ENCODE data around the gene CDH13.

The CDH13 gene

DNA sequence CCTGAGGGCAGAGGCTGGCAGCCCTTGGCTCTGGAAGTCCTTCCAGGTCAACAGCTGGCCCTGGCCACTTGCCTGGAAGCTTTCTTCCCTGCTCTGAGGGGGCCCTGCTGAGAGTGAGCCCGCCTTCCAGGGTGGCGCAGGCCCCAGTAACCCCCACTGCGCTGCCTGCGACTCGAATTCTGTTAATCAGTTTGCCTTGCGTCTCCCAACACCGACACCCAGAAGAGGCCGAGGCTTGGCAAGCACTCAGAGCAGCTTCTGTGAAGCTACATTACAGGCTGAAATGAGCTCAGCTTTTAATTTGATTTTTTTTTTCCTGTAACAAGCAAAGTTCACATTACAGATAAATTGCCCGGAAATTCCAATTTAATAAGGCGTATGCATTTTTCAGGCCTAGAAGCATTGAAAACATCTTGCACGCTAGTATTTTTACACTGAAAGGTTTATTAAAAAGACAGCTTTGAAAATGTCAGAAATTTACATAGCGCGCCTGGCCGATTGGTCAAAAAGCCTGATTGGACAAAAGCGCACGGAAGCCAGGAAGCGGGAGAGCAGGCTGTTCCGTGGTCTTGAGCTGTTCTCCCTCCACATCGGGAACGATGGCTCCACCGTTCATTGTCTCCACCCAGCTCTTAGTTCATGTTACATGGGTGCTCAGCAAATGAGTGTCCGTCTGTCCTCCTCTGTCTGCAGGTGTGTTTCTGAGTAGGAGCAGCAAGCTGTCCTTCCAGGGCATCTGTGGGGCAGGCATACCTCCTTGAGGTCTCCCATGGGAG, 1115.5 kb downstream of the CDH13 start:
- DNase-seq (ENCODE audit: low read depth, low spot score) = no peak

DNA sequence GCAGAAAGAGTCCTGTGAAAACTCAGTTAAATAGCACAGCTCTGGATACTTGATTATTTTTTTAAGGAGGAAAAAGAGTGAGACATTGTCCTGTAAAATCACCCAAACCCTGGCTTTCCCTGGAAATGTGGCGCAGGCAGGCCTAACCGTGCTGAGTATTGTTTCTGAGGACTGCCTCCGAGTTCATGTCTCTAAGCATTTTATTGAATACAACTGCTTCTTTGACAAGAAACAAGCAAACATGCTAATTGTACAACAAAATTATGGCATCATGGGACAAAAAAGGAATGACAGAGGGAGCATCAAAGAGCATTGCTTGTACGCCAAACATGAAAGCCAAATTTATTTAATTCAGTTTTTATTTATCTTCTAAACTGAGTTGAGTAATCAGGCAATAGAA, 1116.5 kb downstream of the CDH13 start:
- DNase-seq (ENCODE audit: low read depth, low spot score) = no peak

DNA sequence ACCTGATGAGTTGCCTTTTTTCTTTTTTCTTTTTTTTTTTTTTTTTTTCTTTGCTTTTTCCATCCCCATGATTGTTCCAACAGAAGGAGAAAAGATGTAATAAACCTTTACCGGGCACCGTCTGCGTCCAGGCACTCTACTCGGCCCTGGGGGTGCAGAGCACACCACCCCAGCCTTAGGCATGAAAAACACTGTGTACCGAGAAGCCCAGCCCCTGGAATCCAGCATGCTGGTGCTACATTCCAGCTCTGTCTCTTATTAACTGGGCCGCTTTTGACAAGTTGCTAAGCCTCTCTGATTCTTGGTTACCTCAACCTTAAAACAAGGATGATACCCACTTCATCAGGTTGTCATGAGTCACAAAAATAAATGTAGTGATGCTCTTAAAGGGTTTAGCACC, 1117.0 kb downstream of the CDH13 start:
- DNase-seq (ENCODE audit: low read depth, low spot score) = no peak

DNA sequence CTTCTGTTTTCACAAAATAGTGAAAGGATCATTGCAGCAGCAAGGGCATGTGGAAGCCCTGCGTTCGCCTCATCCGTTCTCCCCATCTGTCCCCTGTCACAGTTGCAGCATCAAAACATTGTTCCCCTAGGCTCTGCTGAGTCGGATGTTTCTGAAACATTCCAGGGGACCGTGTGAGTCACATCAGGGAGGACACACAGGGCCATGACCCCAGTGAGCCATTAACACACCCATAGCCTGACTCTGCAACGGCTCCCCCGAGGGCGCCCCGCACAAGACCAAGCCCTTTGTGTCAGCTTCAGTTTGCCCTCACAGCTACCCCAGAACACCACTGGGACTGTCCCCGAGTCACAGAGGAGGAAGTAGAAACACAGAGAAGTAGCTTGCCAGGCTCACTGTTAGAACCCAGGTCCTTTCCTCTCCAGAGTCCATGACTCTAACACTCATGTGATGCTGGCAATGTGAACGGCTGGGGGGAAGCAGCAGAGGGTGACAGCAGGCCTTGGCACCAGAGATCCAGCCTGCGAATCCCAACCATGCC, 1117.7 kb downstream of the CDH13 start:
- DNase-seq (ENCODE audit: low read depth, low spot score) = no peak

DNA sequence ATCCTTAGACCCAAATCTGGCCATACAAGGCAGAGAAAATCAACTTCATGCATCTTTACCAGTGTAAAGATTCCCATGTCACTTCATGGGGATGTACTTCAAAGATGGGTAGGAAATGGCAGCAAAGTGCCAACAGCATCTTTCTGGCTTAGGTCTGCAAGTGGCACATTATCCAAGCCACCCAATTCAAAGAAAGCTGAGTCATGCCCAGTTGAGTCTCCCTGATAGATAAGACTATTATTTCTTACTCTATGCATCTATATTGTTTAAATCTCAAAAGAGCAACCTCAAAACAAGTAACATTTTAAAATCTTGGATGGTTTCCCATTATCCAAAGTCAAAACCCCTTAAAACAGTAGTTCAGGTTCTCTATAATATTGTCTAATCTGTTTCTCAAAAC, 1119.8 kb downstream of the CDH13 start:
- no peak for DNase-seq (ENCODE audit: low read depth, low spot score)

DNA sequence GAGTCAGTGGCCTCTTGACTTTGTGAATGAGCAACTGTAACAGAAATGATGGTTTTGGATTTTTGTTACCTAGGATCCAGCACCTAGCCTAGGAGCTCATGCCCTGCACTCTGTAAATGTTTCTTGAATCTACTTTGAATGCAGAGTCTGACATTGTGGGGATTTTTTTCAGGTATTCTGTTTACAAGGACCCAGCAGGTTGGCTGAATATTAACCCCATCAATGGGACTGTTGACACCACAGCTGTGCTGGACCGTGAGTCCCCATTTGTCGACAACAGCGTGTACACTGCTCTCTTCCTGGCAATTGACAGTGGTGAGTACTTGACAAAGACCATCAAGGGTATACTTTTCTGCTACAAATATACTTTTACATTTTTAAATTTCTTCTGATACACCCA, 1121.2 kb downstream of the CDH13 start:
- DNase-seq (ENCODE audit: low read depth, low spot score) = no peak

DNA sequence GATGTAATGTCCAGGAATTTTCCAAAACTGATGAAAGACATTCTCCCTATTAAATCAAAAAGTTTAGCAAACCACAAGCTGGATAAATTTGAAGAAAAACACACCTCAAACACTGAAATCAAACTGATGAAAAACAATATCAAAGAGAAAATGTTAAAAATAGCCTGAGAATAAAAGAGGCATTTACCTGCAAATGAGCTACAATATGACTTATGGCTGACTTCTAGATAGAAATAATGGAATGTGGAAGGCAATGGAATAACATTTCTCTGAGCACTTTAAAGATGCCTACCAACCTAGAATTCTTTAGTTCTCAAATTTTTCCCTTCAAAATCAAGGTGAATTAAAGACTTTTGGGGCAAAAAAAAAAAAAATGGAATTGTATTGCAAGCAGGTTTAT, 1128.6 kb downstream of the CDH13 start:
- DNase-seq (ENCODE audit: low read depth, low spot score) = no peak

DNA sequence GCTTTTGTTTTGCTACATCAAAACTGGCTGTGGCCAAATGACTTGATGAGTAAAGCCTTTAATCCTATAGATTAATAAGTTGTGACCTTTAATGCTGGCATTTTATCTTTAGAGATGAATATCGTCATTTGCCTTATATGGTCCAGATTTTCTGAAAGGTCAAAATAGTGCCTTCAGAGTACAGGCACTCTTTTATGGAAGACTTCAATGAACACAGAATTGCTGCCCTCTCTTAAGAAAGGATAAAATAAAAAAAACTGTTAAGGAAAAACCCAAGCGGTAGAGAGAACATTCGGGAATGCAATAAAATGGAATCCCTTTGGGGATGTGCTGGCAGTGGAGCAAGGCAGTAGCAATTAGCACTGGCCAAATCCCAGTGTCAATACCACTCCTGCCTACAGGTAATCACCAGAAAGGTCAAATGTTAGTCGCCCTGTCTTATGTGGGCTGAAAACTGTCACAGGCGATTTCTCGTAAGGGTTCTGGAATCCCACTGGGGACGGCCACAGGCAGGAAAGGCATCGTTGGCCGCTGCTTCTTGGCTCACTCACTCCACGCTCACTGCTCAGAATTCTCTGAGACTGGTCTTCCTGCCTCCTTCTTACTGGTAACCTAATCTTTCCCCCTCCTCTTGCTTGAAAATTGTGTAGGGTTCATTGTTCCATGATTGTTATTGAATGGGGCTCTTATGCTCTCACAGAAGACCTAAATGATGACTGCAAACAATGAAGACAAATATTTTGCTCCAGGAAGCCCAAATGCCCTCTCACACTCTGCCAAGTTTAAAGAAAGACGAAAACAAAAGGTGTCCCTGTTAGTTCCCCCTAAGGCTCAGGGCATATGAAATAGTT, 1135.6 kb downstream of the CDH13 start:
- DNase-seq (ENCODE audit: low read depth, low spot score) = no peak

DNA sequence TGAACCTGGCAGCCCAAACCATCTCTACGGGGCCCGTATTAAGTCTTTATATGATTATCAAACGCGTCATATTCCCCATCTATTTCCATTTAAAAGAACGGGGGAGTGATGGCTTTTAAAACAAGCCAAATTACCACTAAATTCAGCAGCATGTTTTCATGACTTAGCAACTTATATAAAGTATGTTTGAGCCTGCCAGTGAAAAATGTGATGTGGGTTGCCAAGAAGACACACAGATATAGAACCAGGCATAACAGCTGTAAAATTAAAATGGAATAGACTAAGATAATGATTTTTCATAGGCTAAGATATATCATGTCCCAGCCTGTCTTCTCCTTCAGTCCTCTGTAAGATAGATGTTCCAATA, 1136.2 kb downstream of the CDH13 start:
- no peak for DNase-seq (ENCODE audit: low read depth, low spot score)

DNA sequence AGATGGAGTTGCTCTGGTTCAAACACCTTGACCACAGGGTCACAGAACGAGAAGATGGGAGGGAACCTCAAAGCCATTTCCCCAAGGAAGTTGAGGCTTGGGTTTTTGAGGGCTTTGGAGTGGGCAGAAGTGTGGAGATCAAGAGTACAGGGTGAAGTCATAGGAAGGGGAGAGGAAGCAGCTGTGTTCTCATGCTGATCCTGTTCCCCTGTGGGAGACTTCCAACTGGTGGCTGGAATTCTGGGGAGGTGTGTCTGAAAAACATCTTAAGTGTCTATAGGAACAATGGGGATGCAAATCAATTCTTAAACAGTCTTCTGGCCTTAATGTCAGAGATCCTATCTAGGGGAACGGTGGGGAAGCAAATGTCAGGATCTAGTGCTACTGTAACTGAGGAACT, 1142.2 kb downstream of the CDH13 start:
- DNase-seq (ENCODE audit: low read depth, low spot score) = no peak

DNA sequence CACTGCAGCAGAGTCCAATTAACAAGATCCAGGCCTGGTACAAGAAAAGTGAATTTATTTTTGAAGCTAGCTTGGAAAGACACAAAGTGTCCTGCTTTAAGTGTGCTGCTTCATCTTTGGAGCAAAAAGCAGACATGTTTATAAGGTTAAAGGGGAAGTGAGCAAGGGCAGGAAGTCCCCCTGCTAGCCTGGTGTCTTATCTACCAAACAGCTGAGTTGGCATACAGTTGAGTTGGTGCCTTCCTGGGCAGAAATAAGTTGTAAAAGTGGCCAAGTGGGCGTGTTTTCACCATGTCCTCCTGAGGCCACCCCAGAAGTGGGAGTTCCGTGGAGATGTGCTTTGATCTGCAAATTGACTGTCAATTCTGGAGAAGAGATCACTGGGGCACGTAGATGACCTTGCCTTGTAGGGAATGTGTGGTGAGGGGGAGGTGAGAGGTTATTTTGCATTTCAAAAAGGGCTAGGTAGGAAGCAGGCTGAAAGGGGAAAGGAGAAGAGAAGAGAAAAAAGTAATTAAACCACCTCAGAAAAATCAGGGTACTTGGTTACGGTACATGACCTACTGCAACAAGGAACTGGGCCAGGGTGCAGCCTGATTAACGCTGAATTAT, 1142.7 kb downstream of the CDH13 start:
- no peak for DNase-seq (ENCODE audit: low read depth, low spot score)

DNA sequence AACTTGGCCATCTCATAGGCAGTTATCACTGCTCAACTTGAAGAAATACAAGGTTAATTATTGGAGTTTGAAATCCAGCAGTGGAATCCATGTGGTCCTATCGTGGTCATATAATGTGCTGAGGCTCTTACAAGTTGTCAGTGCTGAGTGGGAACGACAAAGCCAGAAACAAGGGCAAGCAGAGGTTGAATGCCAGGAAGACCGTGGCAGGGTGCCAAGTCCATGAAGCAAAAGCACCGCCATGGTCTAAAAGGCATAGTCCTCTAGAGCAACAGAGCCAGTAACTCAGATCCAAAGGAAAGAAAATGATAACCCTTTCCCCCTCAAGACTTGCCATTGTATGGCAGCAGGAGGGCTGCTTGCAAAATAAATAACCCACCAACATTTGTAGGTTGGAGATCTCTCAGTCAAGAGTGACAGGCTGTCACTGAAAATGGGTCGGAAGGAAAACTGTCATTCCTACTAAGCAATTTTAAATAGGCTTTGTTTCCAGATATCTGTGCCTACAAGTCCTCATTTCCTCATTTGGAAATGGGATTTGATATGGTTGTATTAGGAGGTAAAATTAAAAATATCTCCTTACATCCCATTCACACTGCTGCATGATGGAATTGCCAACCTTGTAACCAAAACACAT, 1144.7 kb downstream of the CDH13 start:
- DNase-seq (ENCODE audit: low read depth, low spot score) = no peak

DNA sequence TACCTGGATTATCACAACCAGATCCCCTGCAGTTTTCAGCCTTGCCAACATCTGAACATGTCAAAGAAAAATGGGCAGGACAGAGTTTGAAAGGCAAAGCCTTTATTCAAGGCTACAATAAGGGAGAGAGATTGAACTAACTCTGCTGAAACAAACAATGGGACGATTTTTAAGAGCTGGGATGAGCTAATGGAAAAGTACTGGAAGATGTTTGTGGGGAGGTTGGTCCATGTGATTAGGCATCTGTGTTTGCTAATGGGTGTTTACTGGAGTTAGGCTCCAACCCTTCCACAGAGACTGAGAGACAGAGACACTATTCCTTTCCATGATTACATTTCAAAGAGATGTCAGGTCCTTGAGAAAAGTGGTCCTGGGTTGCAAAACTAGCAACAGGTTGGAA, 1146.0 kb downstream of the CDH13 start:
- DNase-seq (ENCODE audit: low read depth, low spot score) = no peak

DNA sequence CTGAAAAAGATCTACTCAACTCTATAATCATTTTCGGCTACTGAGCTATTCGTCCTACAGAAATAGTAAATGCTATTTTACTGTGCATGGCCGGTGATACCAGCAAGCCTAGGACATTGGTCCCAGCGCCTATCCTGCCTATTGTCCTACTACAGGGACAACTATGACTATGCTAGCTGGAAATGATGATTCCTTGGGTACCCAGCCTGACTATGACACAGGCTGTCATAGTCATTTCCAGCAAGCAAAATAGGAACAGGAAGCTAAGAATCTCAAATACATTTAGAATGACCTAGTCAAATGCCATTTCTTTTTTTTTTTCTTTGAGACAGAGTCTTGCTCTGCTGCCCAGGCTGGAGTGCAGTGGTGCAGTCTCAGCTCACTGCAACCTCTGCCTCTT, 1147.3 kb downstream of the CDH13 start:
- DNase-seq (ENCODE audit: low read depth, low spot score) = no peak

DNA sequence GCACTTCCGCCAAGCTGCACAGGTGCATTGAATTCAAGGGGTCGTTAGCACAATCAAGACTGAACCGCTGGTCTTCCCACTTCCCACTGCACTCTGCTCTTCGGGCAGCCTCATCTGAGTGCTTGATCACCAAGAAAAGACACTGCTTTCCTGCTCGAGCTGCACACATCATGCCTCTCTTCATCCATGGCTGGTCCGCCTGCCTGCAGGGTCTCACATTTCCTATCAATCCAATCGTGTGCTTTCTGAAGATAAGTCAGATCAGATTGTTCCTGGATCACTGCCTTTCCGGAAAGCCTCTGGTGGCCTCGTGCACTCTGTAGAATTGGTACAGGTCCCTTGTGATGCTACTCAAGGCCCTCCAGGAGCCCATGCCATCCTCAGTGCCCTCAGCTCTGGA, 1150.2 kb downstream of the CDH13 start:
- no peak for DNase-seq (ENCODE audit: low read depth, low spot score)

DNA sequence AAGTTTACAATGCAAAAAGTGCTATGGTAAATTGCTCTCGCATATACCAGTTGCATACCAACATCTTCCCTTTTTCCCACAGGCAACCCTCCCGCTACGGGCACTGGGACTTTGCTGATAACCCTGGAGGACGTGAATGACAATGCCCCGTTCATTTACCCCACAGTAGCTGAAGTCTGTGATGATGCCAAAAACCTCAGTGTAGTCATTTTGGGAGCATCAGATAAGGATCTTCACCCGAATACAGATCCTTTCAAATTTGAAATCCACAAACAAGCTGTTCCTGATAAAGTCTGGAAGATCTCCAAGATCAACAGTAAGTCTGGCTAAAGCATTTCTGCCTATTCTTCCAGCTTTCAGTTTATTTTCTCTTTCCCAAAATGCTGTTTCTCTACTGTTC, 1153.1 kb downstream of the CDH13 start:
- DNase-seq (ENCODE audit: low read depth, low spot score) = no peak

DNA sequence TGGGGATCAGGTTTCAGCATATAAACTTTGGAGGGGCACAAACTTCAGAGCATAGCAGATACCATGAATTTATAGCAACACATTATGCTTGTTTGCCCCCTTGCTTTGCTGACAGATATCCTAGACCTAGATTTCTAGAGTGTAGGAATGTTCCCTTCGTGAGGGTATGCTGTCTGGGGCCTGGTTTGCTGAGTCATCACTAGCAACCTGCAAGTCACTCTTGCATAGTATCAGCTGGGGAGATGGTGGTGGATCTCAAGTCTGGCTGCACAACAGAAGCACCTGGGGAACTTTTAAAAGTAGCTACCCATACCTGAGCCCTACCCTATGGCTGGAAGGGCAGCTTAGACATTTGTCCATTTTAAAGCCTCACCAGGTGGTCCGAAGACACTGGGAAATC, 1158.7 kb downstream of the CDH13 start:
- no peak for DNase-seq (ENCODE audit: low read depth, low spot score)

DNA sequence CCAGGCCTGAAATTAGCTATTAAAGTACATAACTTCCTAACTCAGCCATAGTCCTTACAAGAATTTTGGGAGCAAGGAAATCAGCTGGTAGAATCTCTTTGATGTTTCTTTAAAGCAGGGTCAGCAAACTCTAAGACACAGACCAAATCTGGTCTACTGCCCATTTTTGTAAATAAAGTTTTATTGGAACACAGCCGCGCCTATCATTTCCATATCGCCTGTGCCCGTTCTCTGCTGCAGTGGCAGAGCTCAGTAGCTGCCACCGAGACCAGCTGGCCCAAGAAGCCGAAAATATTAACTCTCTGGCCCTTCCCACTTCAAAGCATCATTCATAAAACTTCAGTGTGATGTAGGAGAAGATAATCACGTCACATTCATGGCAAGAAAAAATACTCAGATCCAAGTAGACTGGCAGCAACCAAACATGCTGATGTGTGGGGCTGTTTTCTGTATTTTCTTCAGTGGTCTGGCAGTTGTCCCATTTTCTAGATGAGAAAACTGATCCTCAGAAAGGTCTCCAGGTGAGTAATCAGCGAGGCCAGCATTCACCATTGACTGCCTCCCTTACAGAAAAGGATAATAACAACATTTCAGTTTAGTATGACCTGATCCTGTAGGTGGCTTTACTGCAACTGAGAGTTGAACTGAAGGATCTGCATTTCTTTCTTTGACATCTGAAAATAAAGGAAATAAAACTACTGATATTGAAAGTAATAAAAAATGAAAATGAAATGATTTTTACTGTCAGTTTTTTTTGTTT, 1163.1 kb downstream of the CDH13 start:
- DNase-seq (ENCODE audit: low read depth, low spot score) = no peak

DNA sequence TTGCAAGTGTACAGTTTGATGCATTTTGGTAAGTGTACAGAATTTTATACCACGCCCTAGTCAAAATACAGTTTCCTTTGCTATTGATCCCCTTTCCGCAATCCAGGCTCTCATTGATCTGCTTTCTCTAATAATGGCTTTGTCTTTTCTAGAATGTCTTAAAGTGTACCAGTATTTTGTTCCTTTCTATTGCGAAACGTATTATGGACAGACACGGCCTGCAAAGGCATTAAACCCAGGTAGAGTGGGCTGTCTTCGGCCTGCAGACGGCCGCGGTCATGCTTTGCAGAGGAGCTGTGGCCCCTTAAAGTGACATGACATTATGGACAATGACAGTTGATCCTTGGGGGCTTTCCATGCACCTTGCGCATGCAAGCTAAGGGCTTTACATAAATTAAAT, 1165.1 kb downstream of the CDH13 start:
- DNase-seq (ENCODE audit: low read depth, low spot score) = no peak

DNA sequence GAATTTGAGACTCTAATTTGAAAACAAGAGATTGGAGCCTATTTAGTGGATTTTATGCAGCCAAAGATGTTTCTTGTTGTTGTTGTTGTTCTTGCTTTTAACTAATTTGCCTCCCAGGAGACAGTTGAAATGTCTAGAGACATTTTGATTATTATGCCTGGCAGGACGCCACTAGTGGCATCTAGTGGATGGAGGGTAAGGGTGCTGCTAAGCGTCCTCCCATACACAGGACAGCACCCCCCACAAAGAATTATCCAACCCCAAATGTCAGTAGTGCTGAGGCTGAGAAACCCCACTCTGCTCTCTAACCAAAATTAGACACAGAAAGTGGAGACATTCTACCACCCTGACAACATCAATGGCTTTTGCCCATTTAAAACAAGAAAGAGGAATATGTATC, 1165.6 kb downstream of the CDH13 start:
- DNase-seq (ENCODE audit: low read depth, low spot score) = no peak

DNA sequence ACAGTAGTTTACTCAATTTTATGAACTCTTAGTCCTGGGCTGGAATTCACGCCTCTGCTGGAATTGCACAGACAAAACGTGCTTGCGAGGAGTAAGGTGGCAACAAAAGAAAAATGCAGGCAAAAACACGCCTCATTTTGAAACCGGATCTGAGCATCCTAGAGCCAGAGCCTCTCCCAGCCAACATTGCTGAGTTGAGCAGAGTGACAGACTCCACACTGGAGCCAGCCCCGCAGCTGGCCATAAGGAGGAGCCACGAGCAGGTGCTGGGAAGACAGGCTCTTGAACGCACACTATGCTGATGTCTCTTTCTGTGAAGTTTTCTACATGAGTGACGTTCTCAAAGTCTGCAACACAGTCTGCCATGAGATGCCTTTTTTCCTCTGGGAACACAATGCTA, 1166.4 kb downstream of the CDH13 start:
- no peak for DNase-seq (ENCODE audit: low read depth, low spot score)

Measured in brain pericyte (primary cell).